H9 (cell line): ENCODE results near the gene ATXN10. TPM values are rescaled to one million over a fixed set of nuclear protein-coding genes. Genes with fewer than 3 reads are reported as not detected.

Source experiments
- DNase-seq: peaks from one replicate; pipeline ENCODE4 v3.0.0-alpha.2; 2017
- H2AFZ ChIP-seq: one replicate; pipeline ENCODE4 v1.6.1; 2013; ENCODE audit warnings: mild to moderate bottlenecking, low read length, control low read depth, moderate library complexity
- H2AK5ac ChIP-seq: 2 replicates; pipeline ENCODE4 v1.6.1; 2013; ENCODE audit warnings: low read length, control low read depth, mixed read lengths; ENCODE audit not compliant: insufficient read length
- H2BK120ac ChIP-seq: one replicate; pipeline ENCODE4 v1.6.1; 2013; ENCODE audit warnings: low read depth, mild to moderate bottlenecking, low read length, control low read depth, inconsistent platforms; ENCODE audit not compliant: poor library complexity, severe bottlenecking
- H2BK12ac ChIP-seq: 2 replicates; pipeline ENCODE4 v1.6.1; 2013; ENCODE audit warnings: low read length, control low read depth, mixed read lengths, low read depth; ENCODE audit not compliant: insufficient read length
- H2BK15ac ChIP-seq: 2 replicates; pipeline ENCODE4 v1.6.1; 2013; ENCODE audit warnings: low read depth, low read length, control low read depth
- H2BK20ac ChIP-seq: one replicate; pipeline ENCODE4 v1.6.1; 2013; ENCODE audit warnings: low read depth, mild to moderate bottlenecking, low read length, control low read depth, inconsistent platforms; ENCODE audit not compliant: poor library complexity, severe bottlenecking
- H2BK5ac ChIP-seq: 2 replicates; pipeline ENCODE4 v1.6.1; 2013; ENCODE audit warnings: low read length, control low read depth, mixed read lengths; ENCODE audit not compliant: insufficient read length
- H3K14ac ChIP-seq: 2 replicates; pipeline ENCODE4 v1.6.1; 2013; ENCODE audit warnings: low read length, control low read depth; ENCODE audit not compliant: insufficient read depth
- H3K18ac ChIP-seq: 2 replicates; pipeline ENCODE4 v1.6.1; 2013; ENCODE audit warnings: low read depth, mild to moderate bottlenecking, mixed read lengths, low read length, control low read depth; ENCODE audit not compliant: insufficient read length
- H3K23ac ChIP-seq: 2 replicates; pipeline ENCODE4 v1.6.1; 2013; ENCODE audit warnings: low read length, control low read depth, mixed read lengths, low read depth; ENCODE audit not compliant: insufficient read length
- H3K23me2 ChIP-seq: 2 replicates; pipeline ENCODE4 v1.6.1; 2013; ENCODE audit warnings: low read depth, mild to moderate bottlenecking, mixed read lengths, low read length, control low read depth; ENCODE audit not compliant: insufficient read length, poor library complexity, severe bottlenecking
- H3K27ac ChIP-seq: 2 replicates; pipeline ENCODE4 v1.5.1; 2013; ENCODE audit warnings: low read length, control low read depth, mixed read lengths, low read depth; ENCODE audit not compliant: insufficient read length
- H3K27me3 ChIP-seq: 2 replicates; pipeline ENCODE4 v1.6.1; 2013; ENCODE audit warnings: low read length, control low read depth, inconsistent platforms; ENCODE audit not compliant: insufficient read depth
- H3K4ac ChIP-seq: 2 replicates; pipeline ENCODE4 v1.6.1; 2013; ENCODE audit warnings: low read depth, mild to moderate bottlenecking, control low read depth, inconsistent platforms, low read length, moderate library complexity
- H3K4me1 ChIP-seq: 2 replicates; pipeline ENCODE4 v1.6.1; 2013; ENCODE audit warnings: low read length, control low read depth, inconsistent platforms; ENCODE audit not compliant: insufficient read depth
- H3K4me2 ChIP-seq: 2 replicates; pipeline ENCODE4 v1.6.1; 2013; ENCODE audit warnings: low read length, control low read depth, mixed read lengths; ENCODE audit not compliant: insufficient read length, insufficient read depth
- H3K56ac ChIP-seq: 2 replicates; pipeline ENCODE4 v1.6.1; 2013; ENCODE audit warnings: low read depth, mild to moderate bottlenecking, mixed read lengths, low read length, control low read depth; ENCODE audit not compliant: insufficient read length
- H3K79me1 ChIP-seq: 2 replicates; pipeline ENCODE4 v1.6.1; 2013; ENCODE audit warnings: low read depth, mild to moderate bottlenecking, moderate library complexity, low read length, control low read depth, inconsistent platforms; ENCODE audit not compliant: insufficient read depth, poor library complexity, severe bottlenecking
- H3K79me2 ChIP-seq: 2 replicates; pipeline ENCODE4 v1.6.1; 2013; ENCODE audit warnings: low read length, control low read depth, inconsistent platforms; ENCODE audit not compliant: insufficient read depth
- H3K9ac ChIP-seq: 2 replicates; pipeline ENCODE4 v1.6.1; 2013; ENCODE audit warnings: low read length, control low read depth, mixed read lengths; ENCODE audit not compliant: insufficient read length; ENCODE audit errors: extremely low read depth
- H3K9me3 ChIP-seq: one replicate; pipeline ENCODE4 v1.6.1; 2013; ENCODE audit warnings: low read depth, low read length, inconsistent platforms; ENCODE audit not compliant: control insufficient read depth
- H3T11ph ChIP-seq: one replicate; pipeline ENCODE4 v1.6.1; 2013; ENCODE audit warnings: mild to moderate bottlenecking, low read length, control low read depth, inconsistent platforms
- H4K20me1 ChIP-seq: one replicate; pipeline ENCODE4 v1.6.1; 2013; ENCODE audit not compliant: control insufficient read depth, insufficient read length, insufficient read depth
- H4K5ac ChIP-seq: 2 replicates; pipeline ENCODE4 v1.6.1; 2013; ENCODE audit warnings: low read depth, mild to moderate bottlenecking, mixed read lengths, low read length, control low read depth; ENCODE audit not compliant: insufficient read length
- H4K8ac ChIP-seq: replicated peaks from 2 replicates; pipeline ENCODE4 v1.6.1; 2013; ENCODE audit warnings: low read length, control low read depth, mixed read lengths, low read depth; ENCODE audit not compliant: insufficient read length
- H4K91ac ChIP-seq: 2 replicates; pipeline ENCODE4 v1.6.1; 2013; ENCODE audit warnings: low read depth, mild to moderate bottlenecking, moderate library complexity, mixed read lengths, low read length, control low read depth; ENCODE audit not compliant: insufficient read length
- H3K27ac Mint-ChIP-seq, 3 experiments: 2 replicates in 2 of 3; 3 replicates in 1 of 3; pipeline ENCODE4 v1.8.0; 2020 to 2021; ENCODE audit warnings: mixed read lengths in 3 of 3, mild to moderate bottlenecking in 1 of 3, moderate library complexity in 1 of 3
- H3K27me3 Mint-ChIP-seq: 2 replicates; pipeline ENCODE4 v1.8.0; 2021; ENCODE audit warnings: low read depth, mild to moderate bottlenecking, moderate library complexity, mixed read lengths
- H3K36me3 Mint-ChIP-seq, 3 experiments: 2 replicates in 2 of 3; 3 replicates in 1 of 3; pipeline ENCODE4 v1.8.0; 2020 to 2021; ENCODE audit warnings: low read depth in 3 of 3, mixed read lengths in 3 of 3; ENCODE audit not compliant: insufficient read depth in 1 of 3
- H3K4me1 Mint-ChIP-seq, 2 experiments: 2 replicates each; pipeline ENCODE4 v1.8.0; 2020; ENCODE audit warnings: mixed read lengths in 2 of 2
- H3K4me3 Mint-ChIP-seq, 2 experiments: 2 replicates in 1 of 2; 3 replicates in 1 of 2; pipeline ENCODE4 v1.8.0; 2020 to 2021; ENCODE audit warnings: mild to moderate bottlenecking in 2 of 2, mixed read lengths in 2 of 2, moderate library complexity in 1 of 2
- H3K9me3 Mint-ChIP-seq, 2 experiments: 2 replicates in 1 of 2; 3 replicates in 1 of 2; pipeline ENCODE4 v1.8.0; 2020; ENCODE audit warnings: mild to moderate bottlenecking in 2 of 2, mixed read lengths in 2 of 2, moderate library complexity in 1 of 2
- CTCF ChIP-seq: fragments of 200-600 bp; sonication (generic); conservative IDR thresholded peaks from 3 replicates; pipeline ENCODE4 v1.8.0; 2021; ENCODE audit warnings: antibody characterized with exemption, mild to moderate bottlenecking
- WGBS: extraction: QIAGEN DNeasy Blood & Tissue Kit; methylation state at CpG from one replicate; pipeline ENCODE4 v1.1.7; 2013; ENCODE audit warnings: missing lambda C conversion rate, low lambda C conversion rate, mixed read lengths; ENCODE audit not compliant: insufficient read length; ENCODE audit errors: extremely low coverage; 5-methylcytosine and 5-hydroxymethylcytosine counted together
- total RNA-seq: library from RNA; stranded (reverse); gene quantifications from 2 replicates; pipeline ENCODE4 v1.2.1, GENCODE V29; 2021

Gene ATXN10
- total RNA-seq, 1 experiment from 2014 or later: 210 TPM

- Histone ChIP-seq H4K8ac (no peak overlapping the region), H2BK15ac (no peak overlapping the region), H4K5ac (no peak overlapping the region), H3K27ac (no peak overlapping the region), H3K56ac (no peak overlapping the region), H3K23ac (no peak overlapping the region), H2BK20ac (no peak overlapping the region), H2AFZ (no peak overlapping the region), H2AK5ac (no peak overlapping the region), H3K4me2 (no peak overlapping the region), H3K27me3 (no peaks in the 10 kb centered on the region), H4K91ac (no peak overlapping the region), H3K23me2 (no peaks in the 10 kb centered on the region), H2BK5ac (no peak overlapping the region), H3K18ac (no peak overlapping the region), H3K9ac (no peak overlapping the region), H3K79me2 (peaks cover 1% of the 10 kb centered on the region; the same call in 1 of the 2 replicates), H3K4ac (no peak overlapping the region), H3T11ph (no peak overlapping the region), H3K4me1 (no peaks in the 10 kb centered on the region), H4K20me1 (no peaks in the 10 kb centered on the region), H3K14ac (no peak overlapping the region), H3K9me3 (no peaks in the 10 kb centered on the region), H2BK120ac (no peak overlapping the region), H2BK12ac (no peak overlapping the region), H3K79me1 (no peaks in the 10 kb centered on the region)
- H3K27ac Mint-ChIP-seq: peak overlapping the region in 1 of 3 experiments; percentile 29; a peak in 1 of 7 replicates
- no CpG with 5 or more reads among the region's 2 CpGs for WGBS
- no peak for TF ChIP-seq CTCF
- peaks cover 9 to 25% (median 19%) of the 10 kb centered on the region in 3 experiments for H3K36me3 Mint-ChIP-seq
- no peaks in the 10 kb centered on the region for H3K27me3 Mint-ChIP-seq
- no peak overlapping the region for H3K4me3 Mint-ChIP-seq
- H3K9me3 Mint-ChIP-seq: no peaks in the 10 kb centered on the region
- DNase-seq: no peak
- H3K4me1 Mint-ChIP-seq: no peaks in the 10 kb centered on the region; a peak in 1 of 4 replicates
These were observed 50.4 kb downstream of the ATXN10 start for GRCh38 chr22:45722006-45722405.
